ENCODE measurements around the gene CKS1B.

DNA sequence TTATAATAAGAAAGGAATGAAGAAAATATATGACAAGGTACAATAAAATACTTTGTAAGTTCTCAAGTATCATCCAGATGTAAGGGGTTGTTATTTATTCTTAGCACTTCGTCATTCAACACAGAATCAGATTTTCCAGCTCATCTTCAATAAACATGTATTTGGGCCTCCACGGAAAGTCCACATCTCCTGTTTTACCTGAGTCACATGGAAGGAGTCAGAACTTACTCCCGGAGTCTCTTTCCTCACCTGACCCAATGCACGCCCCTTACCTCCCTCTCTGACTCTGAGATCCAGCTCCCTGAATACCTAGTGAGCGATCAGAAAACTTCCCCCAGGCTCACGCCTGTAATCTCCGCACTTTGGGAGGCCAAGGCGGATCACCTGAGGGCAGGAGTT, 36.5 kb upstream of the CKS1B start:
- TF ChIP-seq MAFK (IDR thresholded peaks at IDR 0.05; ENCODE audit: partially characterized antibody) (no peak), JUNB (IDR thresholded peaks at IDR 0.05) (no peak), EHF (CRISPR knock-in tag; IDR thresholded peaks at IDR 0.05) (no peak), POLR2A (IDR thresholded peaks at IDR 0.05; ENCODE audit: low read length) (no peak)
- TF ChIP-seq, protein P1, sequence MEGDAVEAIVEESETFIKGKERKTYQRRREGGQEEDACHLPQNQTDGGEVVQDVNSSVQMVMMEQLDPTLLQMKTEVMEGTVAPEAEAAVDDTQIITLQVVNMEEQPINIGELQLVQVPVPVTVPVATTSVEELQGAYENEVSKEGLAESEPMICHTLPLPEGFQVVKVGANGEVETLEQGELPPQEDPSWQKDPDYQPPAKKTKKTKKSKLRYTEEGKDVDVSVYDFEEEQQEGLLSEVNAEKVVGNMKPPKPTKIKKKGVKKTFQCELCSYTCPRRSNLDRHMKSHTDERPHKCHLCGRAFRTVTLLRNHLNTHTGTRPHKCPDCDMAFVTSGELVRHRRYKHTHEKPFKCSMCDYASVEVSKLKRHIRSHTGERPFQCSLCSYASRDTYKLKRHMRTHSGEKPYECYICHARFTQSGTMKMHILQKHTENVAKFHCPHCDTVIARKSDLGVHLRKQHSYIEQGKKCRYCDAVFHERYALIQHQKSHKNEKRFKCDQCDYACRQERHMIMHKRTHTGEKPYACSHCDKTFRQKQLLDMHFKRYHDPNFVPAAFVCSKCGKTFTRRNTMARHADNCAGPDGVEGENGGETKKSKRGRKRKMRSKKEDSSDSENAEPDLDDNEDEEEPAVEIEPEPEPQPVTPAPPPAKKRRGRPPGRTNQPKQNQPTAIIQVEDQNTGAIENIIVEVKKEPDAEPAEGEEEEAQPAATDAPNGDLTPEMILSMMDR (IDR thresholded peaks at IDR 0.05): no peak
